Measurements from ENCODE around the gene SHISA4. TPM values are rescaled to one million over a fixed set of nuclear protein-coding genes. Genes with fewer than 3 reads are reported as not detected.

Gene SHISA4
- 19.2 and 36.9 TPM in 2 replicates for total RNA-seq

GRCh38 chr1:201888282-201889089 is at the start of gene SHISA4:
TSS of gene SHISA4 (plus strand) at chr1:201888898. CDS start at chr1:201888995, 97 bp downstream.

Other genes with a start within 250 kb of the SHISA4 start
- gene IPO9, start 59.7 kb upstream of the SHISA4 start, total RNA-seq, result 16.2 and 25.3 TPM in 2 replicates
- gene LMOD1, start 57.6 kb downstream of the SHISA4 start, total RNA-seq, result 0.16 and 4.2 TPM in 2 replicates
- 25.6 and 46.8 TPM in 2 replicates for gene TIMM17A, start 66.6 kb downstream of the SHISA4 start, total RNA-seq
- gene RNPEP, start 93.8 kb downstream of the SHISA4 start, total RNA-seq, result 89.0 and 107 TPM in 2 replicates
- 19.7 and 79.7 TPM in 2 replicates for gene ELF3, start 121.7 kb downstream of the SHISA4 start, total RNA-seq
- gene GPR37L1, start 234.0 kb downstream of the SHISA4 start, total RNA-seq, result under 0.01 TPM in 1 of 2 replicates, not detected in the other